ENCODE data around the gene ZSWIM4.

GRCh38 chr19:13763265-13763664 is 32.0 kb upstream of the ZSWIM4 start:
- TF ChIP-seq CTCF (IDR thresholded peaks at IDR 0.05) (no peak), POLR2A (IDR thresholded peaks at IDR 0.05) (no peak), POLR2AphosphoS5 (IDR thresholded peaks at IDR 0.05) (no peak), EP300 (IDR thresholded peaks at IDR 0.05) (no peak)

Measured in stomach (tissue), 4 donors.